Type B pancreatic cell (in vitro differentiated cells): ENCODE results near the gene APLN. TPM values are rescaled to one million over a fixed set of nuclear protein-coding genes. Genes with fewer than 3 reads are reported as not detected.

Experiments
- DNase-seq: peaks from one replicate; pipeline ENCODE4 v3.0.0; 2021; ENCODE audit warnings: mixed read lengths; ENCODE audit not compliant: unreplicated experiment; ENCODE audit errors: extremely low spot score
- H3K27ac Mint-ChIP-seq: 2 replicates; pipeline ENCODE4 v1.8.0; 2021; ENCODE audit warnings: mild to moderate bottlenecking, mixed read lengths
- H3K27me3 Mint-ChIP-seq: 2 replicates; pipeline ENCODE4 v1.8.0; 2021; ENCODE audit warnings: mixed read lengths
- H3K36me3 Mint-ChIP-seq: 2 replicates; pipeline ENCODE4 v1.8.0; 2021; ENCODE audit warnings: mixed read lengths
- H3K4me1 Mint-ChIP-seq: one replicate; pipeline ENCODE4 v1.8.0; 2021; ENCODE audit warnings: mixed read lengths; ENCODE audit not compliant: unreplicated experiment
- H3K4me3 Mint-ChIP-seq: 2 replicates; pipeline ENCODE4 v1.8.0; 2021; ENCODE audit warnings: mild to moderate bottlenecking, mixed read lengths
- H3K9me3 Mint-ChIP-seq: 2 replicates; pipeline ENCODE4 v1.8.0; 2021; ENCODE audit warnings: mixed read lengths
- total RNA-seq: library from RNA; stranded (reverse); gene quantifications from 2 replicates; pipeline ENCODE4 v1.2.1, GENCODE V29; 2021; ENCODE audit warnings: low replicate concordance
- TF ChIP-seq, protein P1 (sequence below): fragments of 200-600 bp; sonication (generic); conservative IDR thresholded peaks from 2 replicates; pipeline ENCODE4 v1.5.0; 2021; ENCODE audit warnings: antibody characterized with exemption, mild to moderate bottlenecking

The APLN gene
- total RNA-seq, 1 donor from 2014 or later, result 1.2 TPM

DNA sequence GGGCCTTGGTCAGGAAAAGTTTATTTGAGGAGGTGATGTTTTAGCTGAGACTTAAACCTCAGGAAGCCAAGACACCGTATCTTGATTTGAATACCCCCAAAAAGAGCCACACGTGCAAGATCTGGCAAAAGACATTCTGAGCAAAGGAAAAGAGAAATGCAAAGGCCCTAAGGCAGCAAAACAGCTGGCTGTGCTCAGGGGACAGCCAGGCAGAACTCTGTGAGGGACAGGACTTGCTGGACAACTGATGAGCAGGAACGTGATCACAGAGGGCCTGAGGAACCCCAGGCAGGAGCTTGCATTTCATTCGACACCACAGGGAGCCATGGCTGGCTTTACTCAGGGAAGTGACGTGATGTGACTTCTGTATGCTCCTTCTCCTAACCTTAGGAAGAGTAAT, 58.7 kb downstream of the APLN start:
- Mint-ChIP-seq H3K36me3 (peaks cover 16% of the 10 kb centered on the region), H3K4me3 (no peak overlapping the region), H3K4me1 (peaks cover 4% of the 10 kb centered on the region), H3K9me3 (no peaks in the 10 kb centered on the region), H3K27me3 (no peaks in the 10 kb centered on the region), H3K27ac (no peak overlapping the region)
- TF ChIP-seq, protein P1, sequence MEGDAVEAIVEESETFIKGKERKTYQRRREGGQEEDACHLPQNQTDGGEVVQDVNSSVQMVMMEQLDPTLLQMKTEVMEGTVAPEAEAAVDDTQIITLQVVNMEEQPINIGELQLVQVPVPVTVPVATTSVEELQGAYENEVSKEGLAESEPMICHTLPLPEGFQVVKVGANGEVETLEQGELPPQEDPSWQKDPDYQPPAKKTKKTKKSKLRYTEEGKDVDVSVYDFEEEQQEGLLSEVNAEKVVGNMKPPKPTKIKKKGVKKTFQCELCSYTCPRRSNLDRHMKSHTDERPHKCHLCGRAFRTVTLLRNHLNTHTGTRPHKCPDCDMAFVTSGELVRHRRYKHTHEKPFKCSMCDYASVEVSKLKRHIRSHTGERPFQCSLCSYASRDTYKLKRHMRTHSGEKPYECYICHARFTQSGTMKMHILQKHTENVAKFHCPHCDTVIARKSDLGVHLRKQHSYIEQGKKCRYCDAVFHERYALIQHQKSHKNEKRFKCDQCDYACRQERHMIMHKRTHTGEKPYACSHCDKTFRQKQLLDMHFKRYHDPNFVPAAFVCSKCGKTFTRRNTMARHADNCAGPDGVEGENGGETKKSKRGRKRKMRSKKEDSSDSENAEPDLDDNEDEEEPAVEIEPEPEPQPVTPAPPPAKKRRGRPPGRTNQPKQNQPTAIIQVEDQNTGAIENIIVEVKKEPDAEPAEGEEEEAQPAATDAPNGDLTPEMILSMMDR, result no peak
- DNase-seq, result no peak

Other genes with a start within 250 kb of the APLN start
- 89.9 and 106 TPM in 2 replicates for gene SMARCA1, start 131.5 kb downstream of the APLN start, total RNA-seq
- 39.8 and 41.8 TPM in 2 replicates for gene OCRL, start 114.7 kb downstream of the APLN start, total RNA-seq
- 1.2 and 6.8 TPM in 2 replicates for gene XPNPEP2, start 84.0 kb upstream of the APLN start, total RNA-seq
- not detected in 2 replicates for gene SASH3, start 125.0 kb upstream of the APLN start, total RNA-seq
- 35.3 and 56.6 TPM in 2 replicates for gene ZDHHC9, start 188.9 kb upstream of the APLN start, total RNA-seq